Activated T-cell treated with anti-CD3 and anti-CD28 coated beads, Interleukin-2, amount 50 U/mL, for 4 hours (primary cell): ENCODE measurements around the gene AGFG2. TPM values are rescaled to one million over a fixed set of nuclear protein-coding genes. Genes with fewer than 3 reads are reported as not detected.
"Not testable (repeated sequence)": the region's sequence is repeated elsewhere in the genome, so short reads cannot be mapped to it uniquely, and the experiment has no call there.

ENCODE experiments used
- ATAC-seq, 2 donors: fragments of 200-7000 bp; cut with Tn5 transposase; one replicate each; pipeline ENCODE4 v1.10.0; 2021
- DNase-seq: peaks from one replicate; pipeline ENCODE4 v3.0.0-alpha.2; 2020
- H3K27me3 Mint-ChIP-seq: one replicate; pipeline ENCODE4 v1.8.0; 2021; ENCODE audit warnings: low read depth, mixed read lengths
- H3K36me3 Mint-ChIP-seq: one replicate; pipeline ENCODE4 v1.8.0; 2022; ENCODE audit warnings: mixed read lengths; ENCODE audit not compliant: insufficient read depth
- H3K4me1 Mint-ChIP-seq: one replicate; pipeline ENCODE4 v1.8.0; 2021; ENCODE audit warnings: low read depth, mixed read lengths
- H3K4me3 Mint-ChIP-seq: one replicate; pipeline ENCODE4 v1.8.0; 2021; ENCODE audit warnings: mild to moderate bottlenecking, moderate library complexity, mixed read lengths
- H3K9me3 Mint-ChIP-seq: one replicate; pipeline ENCODE4 v1.8.0; 2021; ENCODE audit warnings: mixed read lengths
- total RNA-seq, 3 donors: library from RNA; stranded (reverse); gene quantifications; one replicate each; pipeline ENCODE4 v1.2.1, GENCODE V29; 2021

The AGFG2 gene
- total RNA-seq, 3 donors from 2014 or later = 58.6 to 72.0 (median 65.9) TPM

DNA sequence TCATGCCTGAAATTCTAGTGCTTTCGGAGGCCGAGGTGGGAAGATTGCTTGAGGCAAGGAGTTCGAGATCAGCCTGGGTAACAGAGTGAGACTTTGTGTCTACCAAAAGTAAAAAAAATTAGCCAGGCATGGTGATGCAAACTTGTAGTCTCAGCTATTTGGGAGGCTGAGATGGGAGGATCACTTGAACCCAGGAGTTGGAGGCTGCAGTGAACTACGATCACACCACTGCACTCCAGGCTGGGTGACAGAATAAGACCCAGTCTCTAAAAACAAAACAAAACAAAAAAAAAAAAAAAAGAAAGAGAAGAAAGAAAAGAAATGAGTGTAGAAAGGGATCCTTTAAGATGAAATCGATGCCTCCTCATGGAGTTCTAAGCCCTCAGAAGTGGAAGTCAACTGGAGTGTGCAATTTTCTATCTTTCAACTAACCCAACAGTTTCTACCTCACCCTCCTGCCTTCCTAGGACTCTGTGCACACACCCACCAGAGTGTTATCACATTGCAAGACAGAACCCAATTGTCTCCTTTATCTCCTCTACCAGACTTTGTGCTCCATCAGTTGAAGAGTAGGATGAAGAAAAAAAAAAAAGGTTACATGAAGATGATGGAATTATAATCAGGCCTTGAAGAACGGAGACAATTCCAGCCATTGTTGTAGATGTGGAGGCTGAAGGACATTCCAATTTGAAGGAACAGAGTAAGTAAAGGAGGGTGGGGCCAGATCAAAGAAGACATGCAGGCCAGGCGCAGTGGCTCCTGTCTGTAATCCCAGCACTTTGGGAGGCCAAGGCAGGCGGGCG is 28.4 kb upstream of the AGFG2 start:
- Mint-ChIP-seq H3K9me3 (no peaks in the 10 kb centered on the region), H3K4me3 (no peak overlapping the region), H3K27me3 (no peaks in the 10 kb centered on the region), H3K4me1 (peaks cover 10% of the 10 kb centered on the region), H3K36me3 (no peaks in the 10 kb centered on the region)
- DNase-seq = no peak
- ATAC-seq = no peak

DNA sequence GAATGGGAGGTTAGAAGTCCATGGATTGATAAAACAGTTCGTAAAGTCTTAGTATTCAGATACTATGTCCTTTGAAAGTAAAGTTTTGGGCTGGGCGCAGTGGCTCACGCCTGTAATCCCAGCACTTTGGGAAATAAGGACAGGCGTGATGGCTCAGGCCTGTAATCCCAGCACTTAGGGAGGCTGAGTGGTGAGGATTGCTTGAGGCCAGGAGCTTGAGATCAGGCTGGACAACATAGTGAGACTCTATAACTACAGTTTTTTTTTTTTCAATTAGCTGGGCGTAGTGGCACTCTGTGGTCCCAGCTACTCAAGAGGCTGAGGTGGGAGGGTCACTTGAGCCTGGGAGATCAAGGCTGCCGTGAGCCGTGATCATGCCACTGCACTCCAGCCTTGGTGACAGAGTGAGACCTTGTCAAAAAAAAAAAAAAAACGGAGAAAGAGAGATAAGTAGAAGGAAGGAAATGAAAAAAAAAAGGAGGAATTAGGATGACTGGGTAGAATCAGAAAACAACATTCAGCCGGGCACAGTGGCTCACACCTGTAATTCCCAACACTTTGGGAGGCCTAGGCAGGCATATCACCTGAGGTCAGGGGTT is 25.7 kb upstream of the AGFG2 start:
- Mint-ChIP-seq H3K4me3 (no peak overlapping the region), H3K36me3 (no peaks in the 10 kb centered on the region), H3K27me3 (no peaks in the 10 kb centered on the region), H3K4me1 (peaks cover 28% of the 10 kb centered on the region), H3K9me3 (no peaks in the 10 kb centered on the region)
- ATAC-seq (no peak), DNase-seq (no peak)

DNA sequence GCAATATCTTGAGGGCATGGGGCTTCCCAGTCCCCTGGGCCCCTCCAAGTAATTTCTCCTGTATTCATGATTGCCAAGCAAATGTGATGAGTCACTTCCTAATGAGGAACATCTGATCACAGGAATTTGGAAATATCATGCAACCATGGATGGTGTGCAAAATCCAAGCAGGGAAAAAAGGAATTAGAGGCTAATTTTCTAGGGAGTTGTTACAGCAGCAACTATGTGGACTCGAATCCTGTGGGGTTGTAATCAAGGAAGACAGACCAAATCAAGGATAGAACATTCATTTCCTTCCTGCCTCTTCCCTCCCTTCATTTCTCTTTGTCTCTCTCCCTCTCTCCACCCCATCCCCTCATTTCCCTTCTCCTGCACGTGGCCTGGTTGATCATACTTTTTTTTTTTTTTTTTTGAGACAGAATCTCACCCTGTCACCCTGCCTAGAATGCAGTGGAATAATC is 23.9 kb upstream of the AGFG2 start:
- Mint-ChIP-seq H3K4me1 (peaks cover 28% of the 10 kb centered on the region), H3K4me3 (no peak overlapping the region), H3K36me3 (no peaks in the 10 kb centered on the region), H3K27me3 (no peaks in the 10 kb centered on the region), H3K9me3 (no peaks in the 10 kb centered on the region)
- ATAC-seq (no peak), DNase-seq (no peak)

- peaks cover 28% of the 10 kb centered on the region for H3K4me1 Mint-ChIP-seq
- H3K27me3 Mint-ChIP-seq = no peaks in the 10 kb centered on the region
- H3K4me3 Mint-ChIP-seq = no peak overlapping the region
- peak; percentile 28 to 46 for ATAC-seq
- no peaks in the 10 kb centered on the region for H3K9me3 Mint-ChIP-seq
- H3K36me3 Mint-ChIP-seq = no peaks in the 10 kb centered on the region
- peak; percentile 14 for DNase-seq
Observed at GRCh38 chr7:100516135-100516812, 22.7 kb upstream of the AGFG2 start.

GRCh38 chr7:100517305-100517704 is 21.7 kb upstream of the AGFG2 start:
- ATAC-seq (no peak), DNase-seq (no peak)
- Mint-ChIP-seq H3K27me3 (no peaks in the 10 kb centered on the region), H3K4me3 (no peak overlapping the region), H3K36me3 (no peaks in the 10 kb centered on the region), H3K4me1 (peaks cover 28% of the 10 kb centered on the region), H3K9me3 (no peaks in the 10 kb centered on the region)

GRCh38 chr7:100519580-100519979 is 19.4 kb upstream of the AGFG2 start:
- Mint-ChIP-seq H3K4me3 (no peak overlapping the region), H3K36me3 (no peaks in the 10 kb centered on the region), H3K9me3 (no peaks in the 10 kb centered on the region), H3K4me1 (peaks cover 27% of the 10 kb centered on the region), H3K27me3 (no peaks in the 10 kb centered on the region)
- no peak for DNase-seq
- no peak for ATAC-seq

- H3K4me3 Mint-ChIP-seq = no peak overlapping the region
- H3K36me3 Mint-ChIP-seq = no peaks in the 10 kb centered on the region
- DNase-seq = no peak
- H3K4me1 Mint-ChIP-seq = peaks cover 24% of the 10 kb centered on the region
- ATAC-seq = no peak
- no peaks in the 10 kb centered on the region for H3K9me3 Mint-ChIP-seq
- no peaks in the 10 kb centered on the region for H3K27me3 Mint-ChIP-seq
Observed at GRCh38 chr7:100520138-100520537, 18.9 kb upstream of the AGFG2 start.

- no peaks in the 10 kb centered on the region for H3K27me3 Mint-ChIP-seq
- H3K36me3 Mint-ChIP-seq = no peaks in the 10 kb centered on the region
- peaks cover 14% of the 10 kb centered on the region for H3K4me1 Mint-ChIP-seq
- H3K9me3 Mint-ChIP-seq = no peaks in the 10 kb centered on the region
- ATAC-seq (no peak), DNase-seq (no peak)
- H3K4me3 Mint-ChIP-seq = no peak overlapping the region
Observed at GRCh38 chr7:100521076-100521475, 17.9 kb upstream of the AGFG2 start.

- H3K4me3 Mint-ChIP-seq, ATAC-seq, H3K36me3 Mint-ChIP-seq, H3K4me1 Mint-ChIP-seq, DNase-seq, H3K9me3 Mint-ChIP-seq, H3K27me3 Mint-ChIP-seq: not testable (repeated sequence)
Observed at GRCh38 chr7:100521909-100522593, 17.0 kb upstream of the AGFG2 start.

DNA sequence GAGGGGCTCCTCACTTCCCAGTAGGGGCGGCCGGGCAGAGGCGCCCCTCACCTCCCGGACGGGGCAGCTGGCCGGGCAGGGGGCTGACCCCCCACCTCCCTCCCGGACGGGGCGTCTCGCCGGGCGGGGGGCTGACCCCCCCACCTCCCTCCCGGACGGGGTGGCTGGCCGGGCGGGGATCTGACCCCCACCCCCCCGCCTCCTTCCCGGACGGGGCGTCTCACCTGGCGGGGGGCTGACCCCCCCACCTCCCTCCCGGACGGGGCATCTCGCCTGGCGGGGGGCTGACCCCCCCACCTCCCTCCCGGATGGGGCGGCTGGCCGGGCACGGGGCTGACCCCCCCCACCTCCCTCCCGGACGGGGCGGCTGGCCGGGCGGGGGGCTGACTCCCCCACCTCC is 15.8 kb upstream of the AGFG2 start:
- not testable (repeated sequence) for H3K4me1 Mint-ChIP-seq, ATAC-seq, DNase-seq, H3K27me3 Mint-ChIP-seq, H3K9me3 Mint-ChIP-seq, H3K36me3 Mint-ChIP-seq, H3K4me3 Mint-ChIP-seq

- H3K27me3 Mint-ChIP-seq, H3K36me3 Mint-ChIP-seq, H3K4me1 Mint-ChIP-seq, ATAC-seq, H3K9me3 Mint-ChIP-seq, H3K4me3 Mint-ChIP-seq, DNase-seq: not testable (repeated sequence)
Observed at GRCh38 chr7:100528108-100528866, 10.7 kb upstream of the AGFG2 start.

- no peak overlapping the region for H3K4me3 Mint-ChIP-seq
- ATAC-seq (no peak), DNase-seq (no peak)
- H3K36me3 Mint-ChIP-seq = no peaks in the 10 kb centered on the region
- H3K4me1 Mint-ChIP-seq = peaks cover under 1% of the 10 kb centered on the region
- H3K9me3 Mint-ChIP-seq = no peaks in the 10 kb centered on the region
- H3K27me3 Mint-ChIP-seq = no peaks in the 10 kb centered on the region
Observed at GRCh38 chr7:100532165-100533022, 6.6 kb upstream of the AGFG2 start.

GRCh38 chr7:100535982-100536381 is 3.0 kb upstream of the AGFG2 start:
- DNase-seq, H3K27me3 Mint-ChIP-seq, H3K36me3 Mint-ChIP-seq, H3K4me3 Mint-ChIP-seq, ATAC-seq, H3K9me3 Mint-ChIP-seq: not testable (repeated sequence)
- peaks cover 20% of the 10 kb centered on the region for H3K4me1 Mint-ChIP-seq
